HEK293 (cell line): ENCODE measurements around the gene ALDH4A1.

Source experiments
- FEZF1 ChIP-seq: fragments of 450-650 bp; formaldehyde crosslinking; IDR thresholded peaks from 2 replicates; pipeline ENCODE4 v1.5.1; 2016; ENCODE audit warnings: missing biosample characterization, missing genetic modification characterization
- PRDM4 ChIP-seq: fragments of 450-650 bp; formaldehyde crosslinking; IDR thresholded peaks from 2 replicates; pipeline ENCODE4 v1.5.1; 2017; ENCODE audit warnings: missing biosample characterization, missing genetic modification characterization
- TRIM28 ChIP-seq: IDR thresholded peaks from 2 replicates; pipeline ENCODE4 v1.6.1; 2011; ENCODE audit warnings: low read length, control low read depth, borderline replicate concordance
- YY1 ChIP-seq: fragments of 450-650 bp; formaldehyde crosslinking; IDR thresholded peaks from 2 replicates; pipeline ENCODE4 v1.5.1; 2018; ENCODE audit warnings: missing biosample characterization, missing genetic modification characterization
- ZBTB48 ChIP-seq: fragments of 450-650 bp; formaldehyde crosslinking; IDR thresholded peaks from 2 replicates; pipeline ENCODE4 v1.5.1; 2016; ENCODE audit warnings: missing biosample characterization, missing genetic modification characterization
- ZBTB8A ChIP-seq: fragments of 450-650 bp; formaldehyde crosslinking; IDR thresholded peaks from 2 replicates; pipeline ENCODE4 v1.5.1; 2016; ENCODE audit warnings: missing biosample characterization, missing genetic modification characterization
- ZEB2 ChIP-seq: fragments of 450-650 bp; formaldehyde crosslinking; IDR thresholded peaks from 2 replicates; pipeline ENCODE4 v1.5.1; 2016; ENCODE audit warnings: missing biosample characterization, missing genetic modification characterization
- ZIC2 ChIP-seq: fragments of 450-650 bp; formaldehyde crosslinking; IDR thresholded peaks from 2 replicates; pipeline ENCODE4 v1.5.1; 2016; ENCODE audit warnings: missing biosample characterization, missing genetic modification characterization
- ZNF148 ChIP-seq: fragments of 450-650 bp; formaldehyde crosslinking; IDR thresholded peaks from 2 replicates; pipeline ENCODE4 v1.5.0; 2017; ENCODE audit warnings: missing biosample characterization, missing genetic modification characterization, borderline replicate concordance
- ZNF174 ChIP-seq: fragments of 450-650 bp; formaldehyde crosslinking; IDR thresholded peaks from 2 replicates; pipeline ENCODE4 v1.5.0; 2017; ENCODE audit warnings: missing biosample characterization, mild to moderate bottlenecking, missing genetic modification characterization
- ZNF18 ChIP-seq: fragments of 450-650 bp; formaldehyde crosslinking; IDR thresholded peaks from 2 replicates; pipeline ENCODE4 v1.5.1; 2016; ENCODE audit warnings: missing biosample characterization, missing genetic modification characterization
- ZNF24 ChIP-seq: fragments of 450-650 bp; formaldehyde crosslinking; IDR thresholded peaks from 2 replicates; pipeline ENCODE4 v1.5.1; 2016; ENCODE audit warnings: missing biosample characterization, missing genetic modification characterization
- ZNF391 ChIP-seq: fragments of 450-650 bp; formaldehyde crosslinking; IDR thresholded peaks from 2 replicates; pipeline ENCODE4 v1.5.1; 2016; ENCODE audit warnings: low read depth, missing biosample characterization, missing genetic modification characterization, borderline replicate concordance
- ZNF561 ChIP-seq: fragments of 450-650 bp; IDR thresholded peaks from 2 replicates; pipeline ENCODE4 v1.5.1; 2018; ENCODE audit warnings: missing biosample characterization, missing genetic modification characterization, borderline replicate concordance
- ZNF645 ChIP-seq: fragments of 450-650 bp; formaldehyde crosslinking; IDR thresholded peaks from 2 replicates; pipeline ENCODE4; 2016; ENCODE audit warnings: missing biosample characterization, missing genetic modification characterization
- ZNF692 ChIP-seq: fragments of 450-650 bp; formaldehyde crosslinking; IDR thresholded peaks from 2 replicates; pipeline ENCODE4 v1.5.1; 2016; ENCODE audit warnings: missing biosample characterization, missing genetic modification characterization
- ZNF76 ChIP-seq: fragments of 450-650 bp; formaldehyde crosslinking; IDR thresholded peaks from 2 replicates; pipeline ENCODE4; 2016; ENCODE audit warnings: low read depth, missing biosample characterization, missing genetic modification characterization, borderline replicate concordance
- ZNF768 ChIP-seq: fragments of 450-650 bp; formaldehyde crosslinking; IDR thresholded peaks from 2 replicates; pipeline ENCODE4 v1.5.1; 2018; ENCODE audit warnings: missing biosample characterization, mild to moderate bottlenecking, missing genetic modification characterization
- ZNF776 ChIP-seq: fragments of 450-650 bp; formaldehyde crosslinking; IDR thresholded peaks from 2 replicates; pipeline ENCODE4 v1.5.0; 2017; ENCODE audit warnings: missing biosample characterization, missing genetic modification characterization, borderline replicate concordance
- ZSCAN23 ChIP-seq: fragments of 450-650 bp; formaldehyde crosslinking; IDR thresholded peaks from 2 replicates; pipeline ENCODE4 v1.5.1; 2016; ENCODE audit warnings: missing biosample characterization, missing genetic modification characterization
- ZSCAN30 ChIP-seq: fragments of 450-650 bp; IDR thresholded peaks from 2 replicates; pipeline ENCODE4 v1.5.1; 2018; ENCODE audit warnings: missing biosample characterization, mild to moderate bottlenecking, missing genetic modification characterization, moderate library complexity
- ZXDB ChIP-seq: fragments of 450-650 bp; formaldehyde crosslinking; IDR thresholded peaks from 2 replicates; pipeline ENCODE4 v1.5.1; 2016; ENCODE audit warnings: missing biosample characterization, missing genetic modification characterization
- TF ChIP-seq, protein P1 (sequence below): fragments of 450-650 bp; formaldehyde crosslinking; IDR thresholded peaks from 2 replicates; pipeline ENCODE4 v1.5.1; 2016; ENCODE audit warnings: missing biosample characterization, missing genetic modification characterization
- TF ChIP-seq, protein P2 (sequence below): fragments of 450-650 bp; formaldehyde crosslinking; IDR thresholded peaks from 2 replicates; pipeline ENCODE4 v1.5.1; 2016; ENCODE audit warnings: missing biosample characterization, missing genetic modification characterization

ALDH4A1 gene

GRCh38 chr1:18945401-18945849 is 43.1 kb upstream of the ALDH4A1 start (continued):
- TF ChIP-seq PRDM4 (0 out of 2 replicates have a peak, but pooled peaks have one; percentile 20), ZNF391 (tag by site-specific recombination) (no peak), ZNF561 (tag by site-specific recombination) (0 out of 2 replicates have a peak, but pooled peaks have one; percentile 64), YY1 (tag by site-specific recombination) (no peak), ZNF76 (tag by site-specific recombination) (0 out of 2 replicates have a peak, but pooled peaks have one; percentile 27), ZNF692 (tag by site-specific recombination) (0 out of 2 replicates have a peak, but pooled peaks have one; percentile 30), ZXDB (tag by site-specific recombination) (peak; percentile 89), ZSCAN23 (tag by site-specific recombination) (no peak), ZNF768 (peak; percentile 59; the same call in 1 of the 2 replicates), ZNF148 (no peak), ZNF174 (no peak), ZNF645 (no peak), ZBTB48 (tag by site-specific recombination) (0 out of 2 replicates have a peak, but pooled peaks have one; percentile 42), ZNF776 (tag by site-specific recombination) (no peak), ZNF24 (tag by site-specific recombination) (0 out of 2 replicates have a peak, but pooled peaks have one; percentile 24), ZIC2 (tag by site-specific recombination) (peak; percentile 34; the same call in 1 of the 2 replicates), FEZF1 (tag by site-specific recombination) (no peak), ZNF18 (peak; percentile 96), ZSCAN30 (peak; percentile 74; the same call in 1 of the 2 replicates), ZBTB8A (tag by site-specific recombination) (peak; percentile 48; the same call in 1 of the 2 replicates), ZEB2 (tag by site-specific recombination) (peak; percentile 76), TRIM28 (peak; percentile 63)
- TF ChIP-seq, protein P1, sequence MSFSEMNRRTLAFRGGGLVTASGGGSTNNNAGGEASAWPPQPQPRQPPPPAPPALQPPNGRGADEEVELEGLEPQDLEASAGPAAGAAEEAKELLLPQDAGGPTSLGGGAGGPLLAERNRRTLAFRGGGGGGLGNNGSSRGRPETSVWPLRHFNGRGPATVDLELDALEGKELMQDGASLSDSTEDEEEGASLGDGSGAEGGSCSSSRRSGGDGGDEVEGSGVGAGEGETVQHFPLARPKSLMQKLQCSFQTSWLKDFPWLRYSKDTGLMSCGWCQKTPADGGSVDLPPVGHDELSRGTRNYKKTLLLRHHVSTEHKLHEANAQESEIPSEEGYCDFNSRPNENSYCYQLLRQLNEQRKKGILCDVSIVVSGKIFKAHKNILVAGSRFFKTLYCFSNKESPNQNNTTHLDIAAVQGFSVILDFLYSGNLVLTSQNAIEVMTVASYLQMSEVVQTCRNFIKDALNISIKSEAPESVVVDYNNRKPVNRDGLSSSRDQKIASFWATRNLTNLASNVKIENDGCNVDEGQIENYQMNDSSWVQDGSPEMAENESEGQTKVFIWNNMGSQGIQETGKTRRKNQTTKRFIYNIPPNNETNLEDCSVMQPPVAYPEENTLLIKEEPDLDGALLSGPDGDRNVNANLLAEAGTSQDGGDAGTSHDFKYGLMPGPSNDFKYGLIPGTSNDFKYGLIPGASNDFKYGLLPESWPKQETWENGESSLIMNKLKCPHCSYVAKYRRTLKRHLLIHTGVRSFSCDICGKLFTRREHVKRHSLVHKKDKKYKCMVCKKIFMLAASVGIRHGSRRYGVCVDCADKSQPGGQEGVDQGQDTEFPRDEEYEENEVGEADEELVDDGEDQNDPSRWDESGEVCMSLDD: 0 out of 2 replicates have a peak, but pooled peaks have one; percentile 1
- TF ChIP-seq, protein P2, sequence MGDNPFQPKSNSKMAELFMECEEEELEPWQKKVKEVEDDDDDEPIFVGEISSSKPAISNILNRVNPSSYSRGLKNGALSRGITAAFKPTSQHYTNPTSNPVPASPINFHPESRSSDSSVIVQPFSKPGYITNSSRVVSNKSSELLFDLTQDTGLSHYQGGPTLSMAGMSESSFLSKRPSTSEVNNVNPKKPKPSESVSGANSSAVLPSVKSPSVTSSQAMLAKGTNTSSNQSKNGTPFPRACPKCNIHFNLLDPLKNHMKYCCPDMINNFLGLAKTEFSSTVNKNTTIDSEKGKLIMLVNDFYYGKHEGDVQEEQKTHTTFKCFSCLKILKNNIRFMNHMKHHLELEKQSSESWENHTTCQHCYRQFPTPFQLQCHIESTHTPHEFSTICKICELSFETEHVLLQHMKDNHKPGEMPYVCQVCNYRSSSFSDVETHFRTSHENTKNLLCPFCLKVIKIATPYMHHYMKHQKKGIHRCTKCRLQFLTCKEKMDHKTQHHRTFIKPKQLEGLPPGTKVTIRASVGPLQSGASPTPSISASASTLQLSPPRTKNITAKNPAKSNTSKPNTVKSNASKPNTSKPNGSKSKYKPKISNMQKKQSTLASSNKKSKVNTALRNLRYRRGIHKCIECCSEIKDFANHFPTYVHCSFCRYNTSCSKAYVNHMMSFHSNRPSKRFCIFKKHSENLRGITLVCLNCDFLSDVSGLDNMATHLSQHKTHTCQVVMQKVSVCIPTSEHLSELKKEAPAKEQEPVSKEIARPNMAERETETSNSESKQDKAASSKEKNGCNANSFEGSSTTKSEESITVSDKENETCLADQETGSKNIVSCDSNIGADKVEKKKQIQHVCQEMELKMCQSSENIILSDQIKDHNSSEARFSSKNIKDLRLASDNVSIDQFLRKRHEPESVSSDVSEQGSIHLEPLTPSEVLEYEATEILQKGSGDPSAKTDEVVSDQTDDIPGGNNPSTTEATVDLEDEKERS (tag by site-specific recombination): no peak
